Stimulated activated memory B cell treated with anti-CD40 and anti-IgM and Interleukin-4, amounts not matched to agents 10 μg/mL and 1 μg/mL and 100 μg/mL, for 72 hours (primary cell): ENCODE results near the gene SRPK3.

Experiments used
- ATAC-seq: fragments of 150-1000 bp; cut with Tn5 transposase; 2 replicates; pipeline ENCODE4 v1.10.0; 2021
- H3K27ac Mint-ChIP-seq: one replicate; pipeline ENCODE4 v1.8.0; 2022; ENCODE audit warnings: mild to moderate bottlenecking, mixed read lengths
- H3K27me3 Mint-ChIP-seq: one replicate; pipeline ENCODE4 v1.8.0; 2022; ENCODE audit warnings: mixed read lengths
- H3K36me3 Mint-ChIP-seq: one replicate; pipeline ENCODE4 v1.8.0; 2022; ENCODE audit warnings: mixed read lengths
- H3K4me1 Mint-ChIP-seq: one replicate; pipeline ENCODE4 v1.8.0; 2022; ENCODE audit warnings: mixed read lengths
- H3K4me3 Mint-ChIP-seq: one replicate; pipeline ENCODE4 v1.8.0; 2022; ENCODE audit warnings: mild to moderate bottlenecking, moderate library complexity, mixed read lengths
- H3K9me3 Mint-ChIP-seq: one replicate; pipeline ENCODE4 v1.8.0; 2022; ENCODE audit warnings: mixed read lengths

Gene SRPK3

GRCh38 chrX:153773218-153773611 is 7.6 kb upstream of the SRPK3 start:
- peaks cover 2% of the 10 kb centered on the region for H3K4me1 Mint-ChIP-seq
- H3K27me3 Mint-ChIP-seq = peaks cover 7% of the 10 kb centered on the region
- H3K9me3 Mint-ChIP-seq = no peaks in the 10 kb centered on the region
- ATAC-seq = no peak
- no peak overlapping the region for H3K4me3 Mint-ChIP-seq
- no peak overlapping the region for H3K27ac Mint-ChIP-seq
- no peaks in the 10 kb centered on the region for H3K36me3 Mint-ChIP-seq

- H3K27me3 Mint-ChIP-seq = peaks cover 7% of the 10 kb centered on the region
- no peaks in the 10 kb centered on the region for H3K36me3 Mint-ChIP-seq
- no peak overlapping the region for H3K4me3 Mint-ChIP-seq
- ATAC-seq = no peak
- no peak overlapping the region for H3K27ac Mint-ChIP-seq
- H3K4me1 Mint-ChIP-seq = no peaks in the 10 kb centered on the region
- no peaks in the 10 kb centered on the region for H3K9me3 Mint-ChIP-seq
These were observed 6.9 kb upstream of the SRPK3 start for GRCh38 chrX:153773741-153774575.

DNA sequence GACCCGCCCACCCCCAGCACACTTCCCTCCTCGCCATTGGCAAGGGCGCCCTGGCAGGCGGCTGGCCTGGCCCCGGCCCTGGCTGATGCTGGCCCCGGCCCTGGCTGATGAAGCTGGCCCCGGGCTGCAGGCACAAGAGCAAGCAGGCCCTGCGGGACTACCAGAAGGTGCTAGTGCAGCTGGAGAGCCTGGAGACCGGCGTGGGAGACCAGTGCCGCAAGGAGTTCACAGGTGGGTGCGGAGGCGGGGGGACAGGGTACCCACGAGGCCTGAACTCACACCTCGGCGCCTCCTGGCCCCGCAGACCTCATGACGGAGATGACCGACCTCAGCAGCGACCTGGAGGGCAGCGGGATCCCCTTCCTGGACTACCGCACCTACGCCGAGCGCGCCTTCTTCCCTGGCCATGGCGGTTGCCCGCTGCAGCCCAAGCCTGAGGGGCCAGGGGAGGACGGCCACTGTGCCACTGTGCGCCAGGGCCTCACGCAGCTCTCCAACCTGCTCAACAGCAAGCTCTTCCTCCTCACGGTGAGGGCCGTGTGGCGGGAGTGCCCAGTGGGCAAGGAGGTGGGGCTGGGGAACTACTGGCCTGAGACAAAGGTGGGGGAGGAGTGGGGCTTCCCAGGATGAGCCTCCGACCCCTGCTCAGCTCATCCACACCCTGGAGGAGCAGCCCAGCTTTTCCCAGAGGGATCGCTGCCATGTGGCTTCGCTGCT is 6.1 kb upstream of the SRPK3 start:
- peaks cover 1% of the 10 kb centered on the region for H3K4me1 Mint-ChIP-seq
- no peak for ATAC-seq
- no peaks in the 10 kb centered on the region for H3K9me3 Mint-ChIP-seq
- no peak overlapping the region for H3K4me3 Mint-ChIP-seq
- H3K27ac Mint-ChIP-seq = no peak overlapping the region
- H3K27me3 Mint-ChIP-seq = peaks cover 12% of the 10 kb centered on the region
- H3K36me3 Mint-ChIP-seq = no peaks in the 10 kb centered on the region

GRCh38 chrX:153775293-153776119 is 5.3 kb upstream of the SRPK3 start:
- Mint-ChIP-seq H3K4me3 (no peak overlapping the region), H3K27me3 (peaks cover 13% of the 10 kb centered on the region), H3K27ac (no peak overlapping the region), H3K9me3 (no peaks in the 10 kb centered on the region), H3K36me3 (no peaks in the 10 kb centered on the region), H3K4me1 (peaks cover 9% of the 10 kb centered on the region)
- ATAC-seq = no peak

GRCh38 chrX:153776120-153776599 is 4.7 kb upstream of the SRPK3 start:
- no peak overlapping the region for H3K27ac Mint-ChIP-seq
- peaks cover 9% of the 10 kb centered on the region for H3K4me1 Mint-ChIP-seq
- H3K36me3 Mint-ChIP-seq = no peaks in the 10 kb centered on the region
- no peak overlapping the region for H3K4me3 Mint-ChIP-seq
- H3K27me3 Mint-ChIP-seq = peaks cover 15% of the 10 kb centered on the region
- H3K9me3 Mint-ChIP-seq = no peaks in the 10 kb centered on the region
- no peak for ATAC-seq

DNA sequence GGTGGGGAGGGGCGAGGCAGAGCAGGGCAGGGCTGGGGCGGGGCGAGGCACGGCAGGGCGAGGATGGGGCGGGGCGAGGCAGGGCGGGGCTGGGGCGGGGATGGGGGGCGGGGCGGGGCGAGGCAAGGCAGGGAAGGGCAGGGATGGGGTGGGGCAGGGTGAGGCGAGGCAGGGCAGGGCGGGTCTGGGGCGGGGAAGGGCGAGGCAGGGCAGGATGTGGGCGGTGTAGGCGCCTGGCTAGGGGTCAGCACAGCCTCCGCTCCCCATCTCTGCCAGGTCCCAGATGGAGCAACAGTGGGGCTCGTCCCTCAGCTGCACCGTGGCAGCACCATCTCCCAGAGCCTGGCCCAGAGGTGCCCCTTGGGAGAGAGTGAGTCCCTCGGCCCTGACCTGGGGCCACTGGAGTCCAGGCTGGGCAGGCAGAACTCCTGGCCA is 4.2 kb upstream of the SRPK3 start:
- no peak for ATAC-seq
- Mint-ChIP-seq H3K27ac (no peak overlapping the region), H3K4me3 (no peak overlapping the region), H3K36me3 (no peaks in the 10 kb centered on the region), H3K4me1 (peaks cover 9% of the 10 kb centered on the region), H3K9me3 (no peaks in the 10 kb centered on the region), H3K27me3 (peaks cover 15% of the 10 kb centered on the region)

GRCh38 chrX:153777261-153778090 is 3.4 kb upstream of the SRPK3 start:
- no peak for ATAC-seq
- Mint-ChIP-seq H3K4me1 (peaks cover 9% of the 10 kb centered on the region), H3K27ac (no peak overlapping the region), H3K4me3 (no peak overlapping the region), H3K9me3 (no peaks in the 10 kb centered on the region), H3K27me3 (peaks cover 15% of the 10 kb centered on the region), H3K36me3 (no peaks in the 10 kb centered on the region)

DNA sequence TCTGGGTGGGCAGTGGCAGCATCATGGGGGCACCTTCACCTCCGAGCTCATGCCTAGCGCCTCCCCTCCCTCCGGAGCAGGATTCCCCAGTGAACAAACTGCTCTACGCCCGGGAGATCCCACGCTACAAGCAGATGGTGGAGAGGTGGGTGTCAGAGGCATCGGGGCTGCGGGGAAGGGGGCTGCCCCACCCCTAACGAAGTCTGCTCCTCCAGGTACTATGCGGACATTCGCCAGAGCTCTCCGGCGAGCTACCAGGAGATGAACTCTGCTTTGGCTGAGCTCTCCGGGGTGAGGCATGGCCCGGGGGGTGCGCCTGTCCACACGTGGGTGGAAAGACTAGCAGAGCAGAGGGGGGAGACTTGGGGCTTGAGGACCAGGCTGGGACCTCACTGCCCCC is 2.7 kb upstream of the SRPK3 start:
- Mint-ChIP-seq H3K27me3 (peaks cover 15% of the 10 kb centered on the region), H3K27ac (no peak overlapping the region), H3K36me3 (peaks cover 2% of the 10 kb centered on the region), H3K4me3 (no peak overlapping the region), H3K9me3 (no peaks in the 10 kb centered on the region), H3K4me1 (peaks cover 9% of the 10 kb centered on the region)
- ATAC-seq = no peak

GRCh38 chrX:153778684-153779101 is 2.1 kb upstream of the SRPK3 start:
- H3K4me3 Mint-ChIP-seq = no peak overlapping the region
- no peak for ATAC-seq
- H3K36me3 Mint-ChIP-seq = peaks cover 6% of the 10 kb centered on the region
- H3K27ac Mint-ChIP-seq = no peak overlapping the region
- H3K27me3 Mint-ChIP-seq = peaks cover 15% of the 10 kb centered on the region
- H3K9me3 Mint-ChIP-seq = no peaks in the 10 kb centered on the region
- peaks cover 9% of the 10 kb centered on the region for H3K4me1 Mint-ChIP-seq

DNA sequence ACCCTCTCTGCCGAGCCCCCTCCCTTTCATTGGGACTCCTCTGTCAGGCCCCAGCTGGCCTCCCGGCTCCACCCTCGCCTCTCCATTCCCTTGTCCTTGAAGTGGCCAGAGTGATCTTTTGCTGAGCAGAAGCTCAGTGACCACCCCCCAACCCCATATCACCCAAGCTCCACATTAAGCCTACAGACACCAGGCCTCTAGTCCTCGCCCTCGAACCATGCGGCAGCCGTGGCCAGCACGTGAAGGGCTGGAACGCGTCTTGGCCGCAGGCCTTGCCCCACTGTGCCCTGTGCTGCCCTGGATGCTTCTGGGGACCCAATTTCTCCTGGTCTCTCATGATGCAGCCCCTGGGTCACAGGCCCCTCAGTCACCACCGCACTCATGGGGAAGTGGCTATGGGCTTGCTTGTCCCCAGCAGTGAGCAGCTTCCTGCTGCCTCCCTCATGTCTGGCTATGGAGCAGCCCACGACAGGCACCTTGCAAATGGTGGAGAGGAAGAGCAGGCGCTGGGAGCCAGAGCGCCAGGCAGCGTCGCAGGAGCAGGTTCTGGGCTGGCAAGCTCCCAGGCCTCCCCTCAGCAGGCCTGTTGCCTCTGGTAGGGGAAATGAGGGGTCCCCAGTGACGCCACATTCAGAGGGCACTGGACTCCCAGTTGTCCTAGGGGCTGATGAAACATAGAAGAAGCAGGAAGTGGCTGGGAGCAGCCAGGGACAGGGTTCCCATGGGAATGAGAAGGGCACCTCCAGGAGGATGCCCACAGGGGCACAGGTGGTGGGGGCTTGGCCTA is 757 bp upstream of the SRPK3 start:
- H3K9me3 Mint-ChIP-seq = no peaks in the 10 kb centered on the region
- peaks cover 15% of the 10 kb centered on the region for H3K27me3 Mint-ChIP-seq
- H3K27ac Mint-ChIP-seq = peak overlapping the region; percentile 42
- peaks cover 9% of the 10 kb centered on the region for H3K4me1 Mint-ChIP-seq
- H3K4me3 Mint-ChIP-seq = no peak overlapping the region
- ATAC-seq = no peak
- H3K36me3 Mint-ChIP-seq = peaks cover 6% of the 10 kb centered on the region

DNA sequence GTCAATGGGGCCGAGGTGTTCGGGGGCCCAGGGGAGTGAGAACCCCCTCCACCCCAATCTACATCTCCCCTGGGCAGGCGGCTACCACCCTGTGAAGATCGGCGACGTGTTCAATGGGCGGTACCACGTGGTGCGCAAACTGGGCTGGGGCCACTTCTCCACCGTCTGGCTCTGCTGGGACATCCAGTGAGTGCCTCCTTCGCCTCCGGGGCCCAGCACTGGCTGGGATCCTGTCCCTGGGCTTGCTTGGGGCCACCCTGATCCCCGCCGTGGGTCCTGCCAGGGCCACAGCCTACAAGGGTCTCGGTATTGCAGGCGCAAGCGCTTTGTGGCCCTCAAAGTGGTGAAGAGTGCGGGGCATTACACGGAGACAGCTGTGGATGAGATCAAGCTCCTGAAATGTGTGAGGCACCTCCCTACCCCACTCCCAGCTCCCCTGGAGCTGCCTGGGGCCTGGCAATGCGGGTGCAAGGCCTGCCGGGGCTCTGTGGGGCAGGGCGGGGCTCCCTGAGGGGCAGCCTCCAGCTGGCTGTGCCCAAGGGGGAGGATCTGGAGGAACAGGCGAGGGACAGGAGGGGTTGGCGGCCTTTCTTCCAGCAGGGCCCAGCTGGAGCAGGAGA is 697 bp downstream of the SRPK3 start:
- no peak overlapping the region for H3K27ac Mint-ChIP-seq
- peaks cover 11% of the 10 kb centered on the region for H3K36me3 Mint-ChIP-seq
- H3K4me1 Mint-ChIP-seq = peaks cover 9% of the 10 kb centered on the region
- no peak for ATAC-seq
- no peak overlapping the region for H3K4me3 Mint-ChIP-seq
- H3K27me3 Mint-ChIP-seq = peaks cover 15% of the 10 kb centered on the region
- H3K9me3 Mint-ChIP-seq = no peaks in the 10 kb centered on the region

DNA sequence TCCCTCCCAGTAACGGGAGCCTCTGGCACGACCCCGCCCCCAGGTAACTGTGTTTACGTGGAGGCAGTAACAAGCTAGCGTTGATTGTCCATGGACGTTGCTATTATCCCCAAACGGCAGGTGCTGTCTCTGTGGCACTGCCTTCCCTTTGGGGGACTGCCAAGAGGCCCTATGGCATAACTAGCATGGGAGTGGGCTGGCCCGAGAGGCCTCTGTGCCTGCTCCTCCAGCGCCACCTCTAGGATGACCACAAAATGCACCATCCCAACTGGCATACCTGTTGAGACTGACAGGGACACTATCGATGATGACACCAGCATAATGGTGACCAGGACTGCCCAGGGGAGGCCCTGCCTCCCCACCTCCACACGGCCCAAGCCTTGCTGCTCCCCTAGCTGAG is 1.5 kb downstream of the SRPK3 start:
- H3K4me3 Mint-ChIP-seq = no peak overlapping the region
- H3K4me1 Mint-ChIP-seq = peaks cover 9% of the 10 kb centered on the region
- no peak for ATAC-seq
- no peak overlapping the region for H3K27ac Mint-ChIP-seq
- peaks cover 15% of the 10 kb centered on the region for H3K27me3 Mint-ChIP-seq
- H3K9me3 Mint-ChIP-seq = no peaks in the 10 kb centered on the region
- peaks cover 11% of the 10 kb centered on the region for H3K36me3 Mint-ChIP-seq

DNA sequence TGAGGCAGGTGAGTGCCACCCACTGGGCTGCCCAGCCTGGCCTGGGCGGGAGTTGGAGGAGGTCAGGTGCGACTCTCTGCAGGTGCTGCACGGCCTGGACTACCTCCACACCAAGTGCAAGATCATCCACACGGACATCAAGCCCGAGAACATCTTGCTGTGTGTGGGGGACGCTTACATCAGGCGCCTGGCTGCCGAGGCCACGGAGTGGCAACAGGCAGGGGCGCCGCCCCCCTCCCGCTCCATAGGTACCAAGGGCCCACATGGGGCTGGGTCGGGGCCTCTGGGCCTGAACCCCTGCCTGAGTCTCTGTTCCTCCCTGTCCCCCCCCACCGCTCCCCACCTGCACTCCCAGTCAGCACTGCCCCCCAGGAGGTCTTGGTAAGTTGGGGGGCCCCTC is 2.0 kb downstream of the SRPK3 start:
- peaks cover 11% of the 10 kb centered on the region for H3K36me3 Mint-ChIP-seq
- no peaks in the 10 kb centered on the region for H3K9me3 Mint-ChIP-seq
- no peak for ATAC-seq

More for the DNA sequence above, 2.0 kb downstream of the SRPK3 start:
- no peak overlapping the region for H3K27ac Mint-ChIP-seq
- H3K4me1 Mint-ChIP-seq = peaks cover 9% of the 10 kb centered on the region
- peaks cover 15% of the 10 kb centered on the region for H3K27me3 Mint-ChIP-seq
- H3K4me3 Mint-ChIP-seq = no peak overlapping the region
